T-cell (primary cell): ENCODE data around the gene ADGRF3. TPM values are rescaled to one million over a fixed set of nuclear protein-coding genes. Genes with fewer than 3 reads are reported as not detected.
"Not testable (repeated sequence)": the region's sequence is repeated elsewhere in the genome, so short reads cannot be mapped to it uniquely, and the experiment has no call there.

ENCODE experiments used
- ATAC-seq, 4 experiments: fragments of 200-7000 bp in 3 of 4; fragments of 150-1000 bp in 1 of 4; cut with Tn5 transposase; replicated peaks in 1 of 4; 1 replicate in 3 of 4; 2 replicates in 1 of 4; pipeline ENCODE4 v1.10.0; 2021; ENCODE audit warnings: moderate library complexity in 3 of 4, mild to moderate bottlenecking in 2 of 4, moderate number of reproducible peaks in 1 of 4
- CTCF ChIA-PET, 2 donors: fragments of 300-600 bp; sonication (Branson Sonifier 250); formaldehyde crosslinking; loops; one replicate each; lab custom pipeline; 2022; ENCODE audit warnings: antibody characterized with exemption in 2 of 2; lab: Charles Lee
- POLR2A ChIA-PET, 2 donors: fragments of 300-600 bp; sonication (Branson Sonifier 250); formaldehyde crosslinking; loops; one replicate each; lab custom pipeline; 2022; ENCODE audit warnings: antibody characterized with exemption in 2 of 2; lab: Charles Lee
- DNase-seq, 35 experiments: peaks; one replicate each; pipeline versions ENCODE4 v3.0.0 to v3.0.0-alpha.2; 2013 to 2023
- H3K27ac ChIP-seq: one replicate; pipeline ENCODE4 v1.5.1; 2013; ENCODE audit warnings: low read length
- H3K27me3 ChIP-seq, 2 experiments: replicated peaks in 1 of 2; 1 replicate in 1 of 2; 2 replicates in 1 of 2; pipeline versions ENCODE4 v1.6.1 to v1.7.0; 2013; ENCODE audit warnings: low read length in 1 of 2, mixed read lengths in 1 of 2; ENCODE audit not compliant: control insufficient read depth in 2 of 2, insufficient read depth in 2 of 2; ENCODE audit errors: extremely low read depth in 1 of 2
- H3K36me3 ChIP-seq, 2 donors: 1 replicate in 1 of 2; 2 replicates in 1 of 2; pipeline versions ENCODE4 v1.6.1 to v1.7.0; 2013; ENCODE audit warnings: low read length in 1 of 2; ENCODE audit not compliant: control insufficient read depth in 2 of 2, insufficient read depth in 1 of 2; ENCODE audit errors: extremely low read depth in 1 of 2
- H3K4me1 ChIP-seq, 2 experiments: 1 replicate in 1 of 2; 2 replicates in 1 of 2; pipeline versions ENCODE4 v1.6.1 to v1.7.0; 2013; ENCODE audit warnings: low read length in 2 of 2, mixed read lengths in 1 of 2; ENCODE audit not compliant: insufficient read depth in 2 of 2, control insufficient read depth in 1 of 2; ENCODE audit errors: extremely low read depth in 1 of 2
- H3K4me3 ChIP-seq, 2 donors: 1 replicate in 1 of 2; 2 replicates in 1 of 2; pipeline versions ENCODE4 v1.5.1 to v1.7.0; 2013; ENCODE audit warnings: mild to moderate bottlenecking in 2 of 2, low read length in 1 of 2, moderate library complexity in 1 of 2; ENCODE audit not compliant: control insufficient read depth in 1 of 2; ENCODE audit errors: extremely low read depth in 1 of 2
- H3K9me3 ChIP-seq: 2 replicates; pipeline ENCODE4 v1.7.0; 2013
- H3K27ac Mint-ChIP-seq, 2 donors: one replicate each; pipeline ENCODE4 v1.8.0; 2020 to 2021; ENCODE audit warnings: mild to moderate bottlenecking in 2 of 2, mixed read lengths in 2 of 2
- H3K27me3 Mint-ChIP-seq, 2 donors: one replicate each; pipeline ENCODE4 v1.8.0; 2021 to 2022; ENCODE audit warnings: mixed read lengths in 2 of 2
- H3K36me3 Mint-ChIP-seq: one replicate; pipeline ENCODE4 v1.8.0; 2021; ENCODE audit warnings: mixed read lengths
- H3K4me1 Mint-ChIP-seq, 3 donors: one replicate each; pipeline ENCODE4 v1.8.0; 2020 to 2022; ENCODE audit warnings: mixed read lengths in 3 of 3, mild to moderate bottlenecking in 1 of 3
- H3K4me3 Mint-ChIP-seq, 3 donors: one replicate each; pipeline ENCODE4 v1.8.0; 2020 to 2022; ENCODE audit warnings: mild to moderate bottlenecking in 3 of 3, mixed read lengths in 3 of 3, moderate library complexity in 3 of 3
- H3K9me3 Mint-ChIP-seq, 3 donors: one replicate each; pipeline ENCODE4 v1.8.0; 2020 to 2022; ENCODE audit warnings: mixed read lengths in 3 of 3
- WGBS: methylation state at CpG from one replicate; pipeline ENCODE4 v1.1.5; 2013; ENCODE audit warnings: missing lambda C conversion rate; ENCODE audit not compliant: insufficient coverage; 5-methylcytosine and 5-hydroxymethylcytosine counted together
- total RNA-seq, 35 experiments: library from RNA in 6 of 35; stranded (reverse) in 6 of 35; fragments of 120-200 nt in 1 of 35; gene quantifications; one replicate each; pipeline versions ENCODE4 v1.2.1 to v1.2.4 and lab custom pipeline; 2013 to 2026

The ADGRF3 gene
- total RNA-seq, 5 donors from 2014 or later (not counting 1 experiment from before 2014, with no cell fraction given): 1.3 to 3.4 (median 2.1) TPM

- Mint-ChIP-seq H3K4me1 (no peaks in the 10 kb centered on the region), H3K27me3 (no peaks in the 10 kb centered on the region), H3K4me3 (no peak overlapping the region), H3K9me3 (no peaks in the 10 kb centered on the region), H3K27ac (no peak overlapping the region), H3K36me3 (peaks cover 18% of the 10 kb centered on the region)
- DNase-seq (no peak), ATAC-seq (no peak)
- Histone ChIP-seq H3K4me1 (no peaks in the 10 kb centered on the region), H3K4me3 (no peak overlapping the region), H3K27ac (no peak overlapping the region), H3K27me3 (no peaks in the 10 kb centered on the region), H3K9me3 (no peaks in the 10 kb centered on the region), H3K36me3 (peaks cover 0 to 3% of the 10 kb centered on the region in 2 donors)
- WGBS: 86% methylated on average over 12 of the region's 12 CpGs
- CTCF ChIA-PET: interaction anchor here in 1 of 2 donors (0.6 kb wide), 1 partner anchor 52 kb away, joined by 4 read pairs; no protein-coding TSS in a partner anchor
- POLR2A ChIA-PET: no interaction called here
These were observed 33.1 kb downstream of the ADGRF3 start for GRCh38 chr2:26313446-26313845.

- Histone ChIP-seq H3K36me3 (peaks cover 0 to 3% of the 10 kb centered on the region in 2 donors), H3K27me3 (no peaks in the 10 kb centered on the region), H3K4me1 (no peaks in the 10 kb centered on the region), H3K27ac (no peak overlapping the region), H3K4me3 (no peak overlapping the region), H3K9me3 (no peaks in the 10 kb centered on the region)
- H3K36me3 Mint-ChIP-seq: peaks cover 18% of the 10 kb centered on the region
- POLR2A ChIA-PET: no interaction called here
- H3K27ac Mint-ChIP-seq: no peak overlapping the region
- H3K9me3 Mint-ChIP-seq: no peaks in the 10 kb centered on the region
- H3K27me3 Mint-ChIP-seq: no peaks in the 10 kb centered on the region
- 91% methylated on average over 4 of the region's 9 CpGs for WGBS
- DNase-seq: no peak
- CTCF ChIA-PET: no interaction called here
- H3K4me1 Mint-ChIP-seq: no peaks in the 10 kb centered on the region
- no peak for ATAC-seq
- no peak overlapping the region for H3K4me3 Mint-ChIP-seq
These were observed 34.1 kb downstream of the ADGRF3 start for GRCh38 chr2:26312471-26312870.

GRCh38 chr2:26309921-26310320, 36.7 kb downstream of the ADGRF3 start:
- ATAC-seq (no peak), DNase-seq (no peak)
- H3K27ac ChIP-seq: no peak overlapping the region
- H3K36me3 Mint-ChIP-seq: peaks cover 15% of the 10 kb centered on the region
- H3K4me3 Mint-ChIP-seq: no peak overlapping the region
- no peaks in the 10 kb centered on the region for H3K27me3 Mint-ChIP-seq
- WGBS: 90% methylated on average over 8 of the region's 10 CpGs
- ChIA-PET POLR2A (no interaction called here), CTCF (no interaction called here)
- H3K9me3 Mint-ChIP-seq: no peaks in the 10 kb centered on the region
- H3K4me3 ChIP-seq: no peak overlapping the region
- H3K27me3 ChIP-seq: no peaks in the 10 kb centered on the region
- no peaks in the 10 kb centered on the region for H3K4me1 ChIP-seq
- H3K4me1 Mint-ChIP-seq: peaks cover 0 to 3% (median 0%) of the 10 kb centered on the region in 3 donors
- H3K36me3 ChIP-seq: peaks cover 0 to 3% of the 10 kb centered on the region in 2 donors
- no peaks in the 10 kb centered on the region for H3K9me3 ChIP-seq
- H3K27ac Mint-ChIP-seq: no peak overlapping the region

GRCh38 chr2:26305540-26305939, 41.0 kb downstream of the ADGRF3 start:
- Mint-ChIP-seq H3K27me3 (no peaks in the 10 kb centered on the region), H3K36me3 (peaks cover 10% of the 10 kb centered on the region), H3K4me1 (peaks cover 0 to 6% (median 0%) of the 10 kb centered on the region in 3 donors), H3K27ac (no peak overlapping the region), H3K9me3 (no peaks in the 10 kb centered on the region), H3K4me3 (no peak overlapping the region)
- Histone ChIP-seq H3K4me1 (peaks cover 0 to 8% of the 10 kb centered on the region in 2 experiments), H3K27me3 (no peaks in the 10 kb centered on the region), H3K27ac (no peak overlapping the region), H3K36me3 (peaks cover 3 to 5% of the 10 kb centered on the region in 2 donors), H3K9me3 (no peaks in the 10 kb centered on the region), H3K4me3 (no peak overlapping the region)
- ChIA-PET CTCF (interaction anchor here in 1 of 2 donors (0.5 kb wide), 1 partner anchor 420 kb away, joined by 3 read pairs; no protein-coding TSS in a partner anchor), POLR2A (no interaction called here)
- WGBS: 67% methylated on average over 1 of the region's 6 CpGs
- no peak for ATAC-seq
- no peak for DNase-seq

GRCh38 chr2:26305094-26305493, 41.5 kb downstream of the ADGRF3 start:
- 89% methylated on average over 4 of the region's 7 CpGs for WGBS
- not testable (repeated sequence) for H3K4me3 Mint-ChIP-seq, H3K4me1 Mint-ChIP-seq, H3K9me3 ChIP-seq, H3K9me3 Mint-ChIP-seq, ATAC-seq, H3K27ac ChIP-seq, H3K4me3 ChIP-seq, H3K27me3 Mint-ChIP-seq, H3K36me3 ChIP-seq, H3K36me3 Mint-ChIP-seq, H3K27ac Mint-ChIP-seq, DNase-seq, H3K27me3 ChIP-seq
- ChIA-PET CTCF (interaction anchor here in 1 of 2 donors (0.5 kb wide), 1 partner anchor 420 kb away, joined by 3 read pairs; no protein-coding TSS in a partner anchor), POLR2A (interaction anchor here in 1 of 2 donors (0.6 kb wide), 1 partner anchor 9 kb away, joined by 3 read pairs; no protein-coding TSS in a partner anchor)
- H3K4me1 ChIP-seq: peaks cover 1 to 13% of the 10 kb centered on the region in 2 experiments

GRCh38 chr2:26302846-26303245, 43.7 kb downstream of the ADGRF3 start:
- ChIA-PET CTCF (no interaction called here), POLR2A (interaction anchor here in 1 of 2 donors (0.6 kb wide), 2 partner anchors 11 to 39 kb away, joined by 3 read pairs; no protein-coding TSS in a partner anchor)
- no peaks in the 10 kb centered on the region for H3K9me3 Mint-ChIP-seq
- no peak overlapping the region for H3K4me3 ChIP-seq
- 98% methylated on average over 5 of the region's 6 CpGs for WGBS
- DNase-seq (no peak), ATAC-seq (no peak)
- H3K4me1 Mint-ChIP-seq: peaks cover 0 to 6% (median 0%) of the 10 kb centered on the region in 3 donors
- H3K36me3 Mint-ChIP-seq: no peaks in the 10 kb centered on the region
- H3K4me1 ChIP-seq: peaks cover 3 to 30% of the 10 kb centered on the region in 2 experiments
- H3K4me3 Mint-ChIP-seq: no peak overlapping the region
- peaks cover 0 to 6% of the 10 kb centered on the region in 2 experiments for H3K27me3 ChIP-seq
- H3K36me3 ChIP-seq: peaks cover 0 to 5% of the 10 kb centered on the region in 2 donors
- no peak overlapping the region for H3K27ac ChIP-seq
- H3K9me3 ChIP-seq: no peaks in the 10 kb centered on the region
- no peaks in the 10 kb centered on the region for H3K27me3 Mint-ChIP-seq
- H3K27ac Mint-ChIP-seq: no peak overlapping the region
